Lung (tissue), 12 donors: ENCODE measurements around the gene CD53. TPM values are rescaled to one million over a fixed set of nuclear protein-coding genes. Genes with fewer than 3 reads are reported as not detected.

Experiments used
- ATAC-seq: fragments of 200-7000 bp; cut with Tn5 transposase; one replicate; pipeline ENCODE4 v1.9.1; 2020; ENCODE audit warnings: moderate number of reproducible peaks; ENCODE audit not compliant: insufficient read depth, low FRiP score
- DNase-seq, 3 donors: peaks; one replicate each; pipeline ENCODE4 v3.0.0-alpha.2; 2013 to 2017
- H3K27ac ChIP-seq, 2 donors: one replicate each; pipeline ENCODE4 v1.5.1; 2013; ENCODE audit warnings: mild to moderate bottlenecking in 2 of 2, moderate library complexity in 2 of 2, control low read depth in 1 of 2, inconsistent platforms in 1 of 2, low read depth in 1 of 2, low read length in 1 of 2
- H3K27me3 ChIP-seq, 3 donors: one replicate each; pipeline ENCODE4 v1.5.1; 2013; ENCODE audit warnings: low read length in 2 of 3; ENCODE audit not compliant: control insufficient read depth in 3 of 3, insufficient read depth in 3 of 3
- H3K36me3 ChIP-seq, 4 donors: one replicate each; pipeline ENCODE4 v1.5.1; 2013; ENCODE audit warnings: low read length in 4 of 4, mild to moderate bottlenecking in 1 of 4, moderate library complexity in 1 of 4; ENCODE audit not compliant: control insufficient read depth in 4 of 4, insufficient read depth in 4 of 4
- H3K4me1 ChIP-seq, 5 donors: one replicate each; pipeline ENCODE4 v1.5.1; 2013; ENCODE audit warnings: low read length in 5 of 5, mild to moderate bottlenecking in 2 of 5, moderate library complexity in 1 of 5; ENCODE audit not compliant: control insufficient read depth in 5 of 5, insufficient read depth in 5 of 5
- H3K4me3 ChIP-seq: one replicate; pipeline ENCODE4 v1.5.1; 2013; ENCODE audit warnings: mild to moderate bottlenecking, control low read depth, moderate library complexity
- H3K9ac ChIP-seq, 2 donors: one replicate each; pipeline ENCODE4 v1.5.1; 2013; ENCODE audit warnings: low read length in 2 of 2, control low read depth in 1 of 2; ENCODE audit not compliant: insufficient read depth in 1 of 2
- H3K9me3 ChIP-seq, 4 donors: one replicate each; pipeline ENCODE4 v1.5.1; 2013; ENCODE audit warnings: low read length in 3 of 4, mild to moderate bottlenecking in 1 of 4, moderate library complexity in 1 of 4; ENCODE audit not compliant: control insufficient read depth in 4 of 4, insufficient read depth in 3 of 4
- CTCF ChIP-seq: IDR thresholded peaks from 2 replicates; pipeline ENCODE4 v1.5.1; 2012; ENCODE audit warnings: mild to moderate bottlenecking; ENCODE audit errors: control extremely low read depth, extremely low read depth
- WGBS, 2 donors: extraction: QIAGEN DNeasy Blood & Tissue Kit; methylation state at CpG; one replicate each; pipeline ENCODE4 v1.1.7; 2013; 5-methylcytosine and 5-hydroxymethylcytosine counted together
- polyA plus RNA-seq, 2 donors: library from polyadenylated mRNA; stranded (reverse); fragments of 200-250 nt; gene quantifications; one replicate each; pipeline ENCODE4 v1.2.1, GENCODE V29; 2013
- total RNA-seq, 2 donors: library from RNA; depleted of rRNA in 1 of 2; stranded (reverse); fragments of >200 nt in 1 of 2; gene quantifications; one replicate each; pipeline ENCODE4 v1.2.1, GENCODE V29; 2014 to 2021
- donor health status: control.
- donor health status: control.
- donor health status: Bipolar disorder and iron deficiency.
- donor health status: healthy.
- donor health status: DM: yes; HTN: yes; CAD: no.

CD53 gene
- total and polyA plus RNA-seq, 4 donors: 41.2 to 583 (median 88.7) TPM

GRCh38 chr1:110877364-110877763, 4.4 kb downstream of the CD53 start:
- no peak for ATAC-seq
- Histone ChIP-seq H3K4me1 (no peaks in the 10 kb centered on the region), H3K36me3 (no peaks in the 10 kb centered on the region), H3K9me3 (no peaks in the 10 kb centered on the region), H3K9ac (no peak overlapping the region), H3K27me3 (no peaks in the 10 kb centered on the region), H3K4me3 (no peak overlapping the region), H3K27ac (no peak overlapping the region)
- TF ChIP-seq CTCF: no peak
- DNase-seq: no peak
- 72 to 77% methylated on average over 6 of the region's 6 CpGs for whole genome bisulfite sequencing, 2 donors

GRCh38 chr1:110877776-110878175, 4.8 kb downstream of the CD53 start:
- Histone ChIP-seq H3K27me3 (no peaks in the 10 kb centered on the region), H3K9me3 (no peaks in the 10 kb centered on the region), H3K36me3 (no peaks in the 10 kb centered on the region), H3K4me3 (no peak overlapping the region), H3K27ac (no peak overlapping the region), H3K4me1 (no peaks in the 10 kb centered on the region), H3K9ac (no peak overlapping the region)
- WGBS, 2 donors: 78 to 90% methylated on average over 8 of the region's 8 CpGs
- ATAC-seq: no peak
- DNase-seq: no peak
- TF ChIP-seq CTCF: no peak

GRCh38 chr1:110878591-110878990, 5.6 kb downstream of the CD53 start:
- no peaks in the 10 kb centered on the region for H3K27me3 ChIP-seq
- ATAC-seq (no peak), DNase-seq (no peak)
- H3K9me3 ChIP-seq: no peaks in the 10 kb centered on the region
- no peak overlapping the region for H3K27ac ChIP-seq
- no peaks in the 10 kb centered on the region for H3K4me1 ChIP-seq
- H3K36me3 ChIP-seq: no peaks in the 10 kb centered on the region
- H3K9ac ChIP-seq: no peak overlapping the region
- WGBS, 2 donors: 78 to 85% methylated on average over 2 of the region's 2 CpGs
- no peak for TF ChIP-seq CTCF
- no peak overlapping the region for H3K4me3 ChIP-seq

GRCh38 chr1:110878993-110879392, 6.0 kb downstream of the CD53 start:
- no peak for TF ChIP-seq CTCF
- no peak overlapping the region for H3K9ac ChIP-seq
- H3K4me3 ChIP-seq: no peak overlapping the region
- no peaks in the 10 kb centered on the region for H3K36me3 ChIP-seq
- 85 to 86% methylated on average over 3 of the region's 3 CpGs for WGBS, 2 donors
- H3K4me1 ChIP-seq: no peaks in the 10 kb centered on the region
- no peaks in the 10 kb centered on the region for H3K27me3 ChIP-seq
- no peak overlapping the region for H3K27ac ChIP-seq
- no peak for DNase-seq
- no peak for ATAC-seq
- H3K9me3 ChIP-seq: no peaks in the 10 kb centered on the region
